OCI-LY1 (cell line): ENCODE results near the gene ACSM3.
"Not testable (repeated sequence)": the region's sequence is repeated elsewhere in the genome, so short reads cannot be mapped to it uniquely, and the experiment has no call there.

Source experiments
- H2AFZ ChIP-seq: fragments of 200-600 bp; sonication (generic), shearing (Covaris generic); 2 replicates; pipeline ENCODE4 v1.6.0; 2014; ENCODE audit warnings: antibody characterized with exemption, mild to moderate bottlenecking, low read length
- H3F3A ChIP-seq: fragments of 200-600 bp; sonication (generic), shearing (Covaris generic); 2 replicates; pipeline ENCODE4 v1.6.0; 2014; ENCODE audit warnings: mild to moderate bottlenecking, antibody characterized with exemption, low read length, moderate library complexity; ENCODE audit not compliant: insufficient read depth
- H3K27ac ChIP-seq: fragments of 200-600 bp; sonication (generic); 2 replicates; pipeline ENCODE4 v1.5.1; 2014; ENCODE audit warnings: low read length, mixed run types, mild to moderate bottlenecking, low read depth; ENCODE audit not compliant: poor library complexity, severe bottlenecking
- H3K27me3 ChIP-seq: fragments of 200-600 bp; sonication (generic); 2 replicates; pipeline ENCODE4 v1.6.0; 2014; ENCODE audit warnings: antibody characterized with exemption, mild to moderate bottlenecking, low read length, moderate library complexity; ENCODE audit not compliant: insufficient read depth
- H3K36me3 ChIP-seq: fragments of 200-600 bp; sonication (generic); 2 replicates; pipeline ENCODE4 v1.6.1; 2014; ENCODE audit warnings: mild to moderate bottlenecking, antibody characterized with exemption, low read length, moderate library complexity, mixed read lengths; ENCODE audit not compliant: insufficient read depth
- H3K4me1 ChIP-seq: fragments of 200-600 bp; sonication (generic); 2 replicates; pipeline ENCODE4 v1.5.1; 2014; ENCODE audit warnings: mild to moderate bottlenecking, low read length, moderate library complexity; ENCODE audit not compliant: insufficient read depth, severe bottlenecking
- H3K4me2 ChIP-seq: fragments of 200-600 bp; sonication (generic), shearing (Covaris generic); 2 replicates; pipeline ENCODE4 v1.6.1; 2014; ENCODE audit warnings: low read length
- H3K4me3 ChIP-seq: fragments of 200-600 bp; sonication (generic); 2 replicates; pipeline ENCODE4 v1.5.1; 2014; ENCODE audit warnings: low read length, low read depth, mild to moderate bottlenecking, mixed read lengths; ENCODE audit not compliant: poor library complexity, severe bottlenecking
- H3K79me2 ChIP-seq: fragments of 200-600 bp; shearing (Covaris generic); 2 replicates; pipeline ENCODE4 v1.6.1; 2016; ENCODE audit warnings: mixed run types, low read length, mixed read lengths; ENCODE audit not compliant: insufficient read depth
- H3K9ac ChIP-seq: fragments of 200-600 bp; sonication (generic), shearing (Covaris generic); 2 replicates; pipeline ENCODE4 v1.6.1; 2014; ENCODE audit warnings: mild to moderate bottlenecking, low read length, mixed read lengths
- H3K9me2 ChIP-seq: fragments of 200-600 bp; sonication (generic), shearing (Covaris generic); 2 replicates; pipeline ENCODE4 v1.6.1; 2014; ENCODE audit warnings: low read depth, mild to moderate bottlenecking, low read length, mixed read lengths
- H3K9me3 ChIP-seq: fragments of 200-600 bp; shearing (Covaris generic); 2 replicates; pipeline ENCODE4 v1.6.1; 2014; ENCODE audit warnings: low read length, mixed read lengths
- H4K20me1 ChIP-seq: fragments of 200-600 bp; sonication (generic), shearing (Covaris generic); 2 replicates; pipeline ENCODE4 v1.6.0; 2016; ENCODE audit warnings: mild to moderate bottlenecking, low read length; ENCODE audit not compliant: insufficient read depth
- CTCF ChIP-seq: fragments of 200-600 bp; sonication (generic), shearing (Covaris generic); IDR thresholded peaks from 2 replicates; pipeline ENCODE4 v1.5.1; 2017; ENCODE audit warnings: mild to moderate bottlenecking, antibody characterized with exemption, low read length, moderate library complexity, mixed read lengths
- EZH2 ChIP-seq: fragments of 200-600 bp; sonication (generic), shearing (Covaris generic); IDR thresholded peaks from 2 replicates; pipeline ENCODE4 v1.8.0; 2017; ENCODE audit warnings: borderline replicate concordance, mixed run types, mild to moderate bottlenecking, antibody characterized with exemption, low read length, moderate library complexity, mixed read lengths

Gene ACSM3

GRCh38 chr16:20761175-20761574 lies 2.6 kb upstream of the ACSM3 start:
- Histone ChIP-seq H3K9ac (no peak overlapping the region), H3K4me1 (peaks cover 10% of the 10 kb centered on the region), H3K9me3 (peaks cover 8% of the 10 kb centered on the region), H2AFZ (no peak overlapping the region), H3K36me3 (no peaks in the 10 kb centered on the region; the same call in 1 of the 2 replicates), H3K79me2 (no peaks in the 10 kb centered on the region), H4K20me1 (no peaks in the 10 kb centered on the region), H3K4me2 (no peak overlapping the region), H3K27me3 (no peaks in the 10 kb centered on the region; the same call in 1 of the 2 replicates), H3K9me2 (no peaks in the 10 kb centered on the region), H3K4me3 (no peak overlapping the region), H3K27ac (no peak overlapping the region), H3F3A (no peaks in the 10 kb centered on the region)
- no peak for TF ChIP-seq CTCF

- H3K36me3 ChIP-seq, result no peaks in the 10 kb centered on the region; the same call in 1 of the 2 replicates
- no peaks in the 10 kb centered on the region for H3K9me2 ChIP-seq
- H3K9ac ChIP-seq, result no peak overlapping the region
- TF ChIP-seq EZH2 (no peak), CTCF (no peak)
- H2AFZ ChIP-seq, result no peak overlapping the region
- no peaks in the 10 kb centered on the region for H3F3A ChIP-seq
- no peak overlapping the region for H3K4me3 ChIP-seq
- no peaks in the 10 kb centered on the region for H4K20me1 ChIP-seq
- no peak overlapping the region for H3K4me2 ChIP-seq
- no peaks in the 10 kb centered on the region; the same call in 1 of the 2 replicates for H3K27me3 ChIP-seq
- peaks cover 10% of the 10 kb centered on the region for H3K4me1 ChIP-seq
- H3K9me3 ChIP-seq, result peaks cover 8% of the 10 kb centered on the region
- no peak overlapping the region for H3K27ac ChIP-seq
- H3K79me2 ChIP-seq, result no peaks in the 10 kb centered on the region
These were observed 1.2 kb upstream of the ACSM3 start for GRCh38 chr16:20762404-20763123.

GRCh38 chr16:20764448-20764847 lies 634 bp downstream of the ACSM3 start:
- H3F3A ChIP-seq, H3K9me3 ChIP-seq, H3K9ac ChIP-seq, H3K79me2 ChIP-seq, H3K27ac ChIP-seq, H3K4me2 ChIP-seq, H4K20me1 ChIP-seq, H2AFZ ChIP-seq, H3K27me3 ChIP-seq, H3K4me3 ChIP-seq, H3K36me3 ChIP-seq, H3K9me2 ChIP-seq: not testable (repeated sequence)
- H3K4me1 ChIP-seq, result peaks cover 10% of the 10 kb centered on the region

- Histone ChIP-seq H3K9me3 (peaks cover 8% of the 10 kb centered on the region), H3K4me2 (no peak overlapping the region), H4K20me1 (no peaks in the 10 kb centered on the region), H3K4me1 (peaks cover 10% of the 10 kb centered on the region), H3K9ac (no peak overlapping the region), H3K27ac (no peak overlapping the region), H3K79me2 (no peaks in the 10 kb centered on the region), H3K9me2 (no peaks in the 10 kb centered on the region), H3K27me3 (no peaks in the 10 kb centered on the region; the same call in 1 of the 2 replicates), H3K36me3 (no peaks in the 10 kb centered on the region; the same call in 1 of the 2 replicates), H3F3A (no peaks in the 10 kb centered on the region), H3K4me3 (no peak overlapping the region), H2AFZ (no peak overlapping the region)
- no peak for TF ChIP-seq CTCF
- TF ChIP-seq EZH2, result no peak
These were observed 1.9 kb downstream of the ACSM3 start for GRCh38 chr16:20765732-20766131.
